NCI-H1092 treated with DMSO at 0.1 percent for 48 hours (cell line): Measurements from ENCODE around the gene COL4A2.

Source experiments
- DNase-seq: peaks from one replicate; lab custom pipeline; 2025; lab: John Stamatoyannopoulos, UW

The COL4A2 gene

GRCh38 chr13:110322126-110322827, 15.2 kb downstream of the COL4A2 start:
- no peak for DNase-seq

GRCh38 chr13:110322828-110323171, 15.7 kb downstream of the COL4A2 start:
- DNase-seq, result no peak

DNA sequence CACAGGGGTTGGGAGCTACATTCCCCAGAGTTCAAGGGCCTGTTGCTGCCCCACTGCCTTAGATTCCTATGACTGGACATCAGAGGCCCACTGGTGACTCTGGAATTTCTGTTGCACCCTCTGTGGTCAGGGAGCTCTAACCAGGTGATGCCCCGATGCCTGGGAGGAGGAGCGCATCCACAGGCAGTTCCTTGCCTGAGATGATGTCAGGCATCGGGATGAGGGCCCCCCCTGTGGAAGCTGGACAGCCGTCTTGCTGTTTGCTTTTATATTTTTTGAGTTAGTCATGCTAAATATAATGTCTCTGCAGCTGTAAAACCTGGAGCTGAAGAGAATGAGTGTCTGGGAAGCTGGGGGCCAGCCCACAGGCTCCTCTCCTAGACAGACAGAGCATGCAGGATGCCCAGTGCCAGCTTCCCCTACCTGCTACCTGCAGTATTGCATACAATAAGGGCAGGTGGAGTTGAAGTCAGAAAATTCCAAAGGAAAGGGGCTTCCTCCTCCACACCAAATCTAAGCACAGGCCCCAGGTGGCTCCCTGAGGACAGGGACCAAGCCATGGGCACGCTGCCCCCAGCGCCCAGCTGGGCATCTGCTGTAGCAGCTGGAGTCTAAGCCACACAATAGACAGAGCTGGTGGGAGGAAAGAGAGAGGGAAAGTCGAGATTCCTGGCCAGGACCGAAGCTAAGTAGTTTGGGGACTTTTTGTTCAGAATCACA, 16.2 kb downstream of the COL4A2 start:
- no peak for DNase-seq

- no peak for DNase-seq
These were observed 17.1 kb downstream of the COL4A2 start for GRCh38 chr13:110324026-110324749.

- DNase-seq, result no peak
These were observed 19.3 kb downstream of the COL4A2 start for GRCh38 chr13:110326263-110326904.

GRCh38 chr13:110327051-110327721, 20.1 kb downstream of the COL4A2 start:
- DNase-seq, result no peak

GRCh38 chr13:110328573-110328972, 21.5 kb downstream of the COL4A2 start:
- no peak for DNase-seq

DNA sequence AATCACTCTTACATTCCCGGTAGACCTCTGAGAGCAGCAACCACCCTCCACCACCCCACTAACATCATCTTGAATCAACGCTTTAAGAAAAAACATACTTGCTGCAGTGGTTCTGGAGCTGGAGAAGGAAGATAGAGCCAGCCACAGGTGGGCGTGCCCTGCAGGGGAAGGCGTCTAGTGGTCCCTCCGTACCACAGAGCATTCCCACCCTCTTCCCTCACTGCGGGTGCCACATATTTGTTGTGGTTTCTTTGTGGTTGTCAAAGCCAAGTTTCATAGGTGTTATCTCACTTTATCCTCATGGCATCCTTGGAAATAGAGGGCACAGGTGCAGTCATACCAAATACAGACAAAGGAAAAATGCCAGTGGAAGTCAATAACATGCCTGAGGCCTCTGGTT, 22.2 kb downstream of the COL4A2 start:
- no peak for DNase-seq

- DNase-seq, result no peak
These were observed 22.8 kb downstream of the COL4A2 start for GRCh38 chr13:110329798-110330461.

DNA sequence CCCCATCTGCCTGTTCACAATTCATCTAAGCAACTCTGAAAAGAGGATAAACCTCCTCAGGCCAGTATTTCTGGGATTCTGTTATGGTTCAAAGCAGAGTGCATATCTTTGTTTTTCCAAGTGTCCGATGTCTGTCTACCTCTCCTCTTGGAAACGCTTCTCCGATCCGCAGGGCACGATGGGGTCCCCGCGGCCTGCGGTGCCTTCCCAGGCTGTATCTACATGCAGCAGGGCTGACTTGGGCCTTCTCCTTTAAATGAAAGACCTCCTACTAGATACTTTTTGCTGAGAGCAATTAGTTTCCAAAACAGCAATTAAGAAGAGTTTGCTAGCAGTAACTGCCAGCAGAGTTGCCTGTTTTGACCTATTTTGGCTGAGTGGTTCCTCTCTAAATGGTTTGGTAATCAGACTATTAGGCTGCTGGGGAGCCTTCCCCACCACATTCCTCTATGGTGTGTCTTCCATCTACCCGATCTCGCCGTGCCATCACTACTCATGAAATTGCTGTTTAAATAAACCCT, 23.5 kb downstream of the COL4A2 start:
- no peak for DNase-seq

- DNase-seq, result no peak
These were observed 24.3 kb downstream of the COL4A2 start for GRCh38 chr13:110331362-110331761.

- DNase-seq, result no peak
These were observed 25.7 kb downstream of the COL4A2 start for GRCh38 chr13:110332750-110333149.

GRCh38 chr13:110333837-110334236, 26.8 kb downstream of the COL4A2 start:
- DNase-seq, result no peak

- no peak for DNase-seq
These were observed 27.2 kb downstream of the COL4A2 start for GRCh38 chr13:110334256-110334655.

- no peak for DNase-seq
These were observed 27.9 kb downstream of the COL4A2 start for GRCh38 chr13:110334841-110335490.

DNA sequence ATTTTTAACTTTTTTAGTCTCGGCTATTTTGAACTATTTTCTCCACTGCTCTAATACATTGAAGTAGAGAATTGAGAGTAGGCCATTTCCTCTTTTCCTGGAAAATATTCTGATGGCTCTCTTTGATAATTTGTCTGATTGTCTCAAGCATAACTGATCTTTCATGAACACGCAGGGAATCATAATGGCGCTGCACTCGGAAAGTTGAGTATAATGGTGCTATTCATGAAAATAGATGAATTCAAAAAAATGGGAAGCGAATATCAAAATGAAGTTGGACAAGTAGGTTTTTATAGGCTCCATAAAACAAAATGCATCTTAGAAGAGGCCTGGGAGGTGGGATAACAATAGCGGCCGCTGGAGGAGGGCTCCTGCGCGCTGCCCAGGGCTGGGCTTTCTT, 29.0 kb downstream of the COL4A2 start:
- no peak for DNase-seq

DNA sequence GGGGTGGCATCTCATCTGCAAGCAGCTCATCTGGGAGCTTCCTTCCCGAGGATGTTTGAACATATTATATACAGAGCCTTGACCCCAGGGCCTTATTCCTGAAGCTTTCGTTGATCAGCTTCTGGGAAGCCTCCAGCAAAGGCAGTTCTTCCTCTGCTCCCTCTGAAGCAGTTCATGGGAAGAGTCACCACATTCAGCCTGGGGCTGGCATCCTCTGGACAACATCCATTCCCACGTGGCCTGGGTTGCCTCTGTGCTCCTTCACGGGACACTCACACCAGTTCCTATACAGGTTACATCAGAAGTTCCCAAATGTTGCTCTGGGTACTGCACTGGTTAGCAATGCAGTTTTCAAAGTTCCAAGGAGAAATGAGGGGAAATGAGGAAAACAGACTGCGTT, 29.6 kb downstream of the COL4A2 start:
- DNase-seq, result no peak

GRCh38 chr13:110337247-110337646, 30.2 kb downstream of the COL4A2 start:
- DNase-seq, result no peak

DNA sequence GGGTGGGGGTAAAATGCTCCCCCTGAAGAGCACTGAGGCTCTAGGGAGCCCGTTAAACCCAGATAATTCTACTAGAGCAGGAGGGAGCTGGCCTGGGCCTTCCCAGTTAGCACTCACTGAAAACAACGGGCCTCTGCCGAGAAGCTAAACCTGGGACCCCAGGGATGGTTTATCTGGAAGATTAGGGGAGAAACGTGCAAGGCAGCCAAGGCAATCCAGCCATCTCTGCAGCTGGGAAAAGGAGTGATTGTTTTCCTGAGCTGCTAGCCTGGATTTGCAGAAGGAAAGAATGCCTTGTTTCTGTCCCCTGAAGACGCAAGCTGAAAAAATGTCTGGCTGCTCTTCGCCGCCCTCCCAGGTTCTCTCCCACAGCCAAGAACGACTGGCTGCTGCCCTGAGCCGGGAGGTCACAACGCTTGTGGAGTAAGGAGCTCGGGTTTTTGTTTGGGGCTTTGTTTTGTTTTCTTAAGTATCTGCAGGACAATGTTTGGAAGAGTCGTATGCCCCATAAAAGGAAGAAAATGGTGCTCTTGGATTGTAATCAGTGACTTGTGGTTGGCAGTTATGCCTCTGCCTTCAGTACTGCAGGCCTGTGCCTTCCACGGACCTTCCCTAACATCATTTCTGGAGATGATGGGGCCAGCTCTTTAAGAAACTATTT, 31.5 kb downstream of the COL4A2 start:
- no peak for DNase-seq

- DNase-seq, result no peak
These were observed 32.2 kb downstream of the COL4A2 start for GRCh38 chr13:110339263-110339662.
